GM21529 (cell line): Measurements from ENCODE around the gene MCOLN3.
"Not testable (repeated sequence)": the region's sequence is repeated elsewhere in the genome, so short reads cannot be mapped to it uniquely, and the experiment has no call there.

Source experiments
- ATAC-seq: cut with Tn5 transposase; IDR thresholded peaks from one replicate; pipeline ENCODE4 v1.9.1; 2021; ENCODE audit not compliant: unreplicated experiment

The MCOLN3 gene

GRCh38 chr1:85054664-85055063 lies 6.4 kb upstream of the MCOLN3 start:
- ATAC-seq: no peak

- no peak for ATAC-seq
Observed at GRCh38 chr1:85049735-85050166, 1.5 kb upstream of the MCOLN3 start.

- peak; percentile 55 for ATAC-seq
Observed at GRCh38 chr1:85047472-85048295, 616 bp downstream of the MCOLN3 start.

- no peak for ATAC-seq
Observed at GRCh38 chr1:85047144-85047471, 1.2 kb downstream of the MCOLN3 start.

GRCh38 chr1:85042413-85042812 lies 5.9 kb downstream of the MCOLN3 start:
- ATAC-seq: no peak

- ATAC-seq: no peak
Observed at GRCh38 chr1:85041793-85042192, 6.5 kb downstream of the MCOLN3 start.

- ATAC-seq: peak; percentile 60
Observed at GRCh38 chr1:85033221-85033620, 15.1 kb downstream of the MCOLN3 start.

- ATAC-seq: no peak
Observed at GRCh38 chr1:85030536-85030935, 17.8 kb downstream of the MCOLN3 start.

- ATAC-seq: no peak
Observed at GRCh38 chr1:85028151-85028550, 20.1 kb downstream of the MCOLN3 start.

- peak; percentile 84 for ATAC-seq
Observed at GRCh38 chr1:85027242-85027983, 20.9 kb downstream of the MCOLN3 start.

- no peak for ATAC-seq
Observed at GRCh38 chr1:85025940-85026339, 22.4 kb downstream of the MCOLN3 start.

GRCh38 chr1:85024736-85025135 lies 23.6 kb downstream of the MCOLN3 start:
- ATAC-seq: no peak

- ATAC-seq: no peak
Observed at GRCh38 chr1:85022700-85023099, 25.6 kb downstream of the MCOLN3 start.

- no peak for ATAC-seq
Observed at GRCh38 chr1:85019994-85020393, 28.3 kb downstream of the MCOLN3 start.

GRCh38 chr1:85015826-85016225 lies 32.5 kb downstream of the MCOLN3 start:
- ATAC-seq: no peak

GRCh38 chr1:85005641-85006040 lies 42.7 kb downstream of the MCOLN3 start:
- not testable (repeated sequence) for ATAC-seq

- ATAC-seq: no peak
Observed at GRCh38 chr1:85001742-85002141, 46.6 kb downstream of the MCOLN3 start.

GRCh38 chr1:84998642-84999280 lies 49.5 kb downstream of the MCOLN3 start:
- ATAC-seq: peak; percentile 34

- ATAC-seq: no peak
Observed at GRCh38 chr1:84997667-84998600, 50.4 kb downstream of the MCOLN3 start.

GRCh38 chr1:84996846-84997666 lies 51.2 kb downstream of the MCOLN3 start, which contains the start of gene MCOLN2:
MCOLN2 (minus strand) TSS chr1:84997113; CDS start chr1:84996872, 241 bp downstream.
- ATAC-seq: peak; percentile 42
